Measurements from ENCODE around the gene LPIN2.

DNA sequence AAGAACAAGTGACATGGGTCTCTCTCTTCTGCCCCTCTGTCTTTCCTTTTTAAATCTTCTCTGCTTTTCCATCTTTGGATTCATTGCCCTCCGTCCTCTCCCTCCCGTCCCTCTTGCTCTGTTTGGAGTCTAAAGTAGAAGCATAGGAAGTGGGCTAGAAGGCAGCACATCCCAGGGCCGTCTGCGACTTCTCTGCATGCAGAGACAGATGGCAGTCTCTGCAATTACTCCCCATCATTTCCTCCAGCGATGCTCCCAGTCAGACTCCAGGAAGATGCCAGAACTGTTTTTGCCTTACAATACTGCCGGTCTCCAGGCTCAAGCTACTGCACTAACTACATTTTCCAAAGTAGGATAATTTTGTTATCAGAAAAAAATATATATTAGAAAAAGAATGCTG, 35.2 kb upstream of the LPIN2 start:
- TF ChIP-seq, protein P1, sequence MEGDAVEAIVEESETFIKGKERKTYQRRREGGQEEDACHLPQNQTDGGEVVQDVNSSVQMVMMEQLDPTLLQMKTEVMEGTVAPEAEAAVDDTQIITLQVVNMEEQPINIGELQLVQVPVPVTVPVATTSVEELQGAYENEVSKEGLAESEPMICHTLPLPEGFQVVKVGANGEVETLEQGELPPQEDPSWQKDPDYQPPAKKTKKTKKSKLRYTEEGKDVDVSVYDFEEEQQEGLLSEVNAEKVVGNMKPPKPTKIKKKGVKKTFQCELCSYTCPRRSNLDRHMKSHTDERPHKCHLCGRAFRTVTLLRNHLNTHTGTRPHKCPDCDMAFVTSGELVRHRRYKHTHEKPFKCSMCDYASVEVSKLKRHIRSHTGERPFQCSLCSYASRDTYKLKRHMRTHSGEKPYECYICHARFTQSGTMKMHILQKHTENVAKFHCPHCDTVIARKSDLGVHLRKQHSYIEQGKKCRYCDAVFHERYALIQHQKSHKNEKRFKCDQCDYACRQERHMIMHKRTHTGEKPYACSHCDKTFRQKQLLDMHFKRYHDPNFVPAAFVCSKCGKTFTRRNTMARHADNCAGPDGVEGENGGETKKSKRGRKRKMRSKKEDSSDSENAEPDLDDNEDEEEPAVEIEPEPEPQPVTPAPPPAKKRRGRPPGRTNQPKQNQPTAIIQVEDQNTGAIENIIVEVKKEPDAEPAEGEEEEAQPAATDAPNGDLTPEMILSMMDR (IDR thresholded peaks at IDR 0.05): no peak
- no peak for TF ChIP-seq POLR2A (IDR thresholded peaks at IDR 0.05)

All from lower leg skin (tissue), 3 donors.